ENCODE measurements around the gene VSIG8. TPM values are rescaled to one million over a fixed set of nuclear protein-coding genes. Genes with fewer than 3 reads are reported as not detected.

The VSIG8 gene
- total RNA-seq, 1 experiment from 2014 or later = not detected

GRCh38 chr1:159826441-159827101 is 35.9 kb downstream of the VSIG8 start, which contains the start of gene SLAMF8:
Gene SLAMF8, plus strand, starts transcription at chr1:159826873. Its CDS starts 26 bp downstream, at chr1:159826899.
- POLR2A ChIA-PET = no interaction called here
- Mint-ChIP-seq H3K36me3 (no peaks in the 10 kb centered on the region), H3K9me3 (no peaks in the 10 kb centered on the region), H3K4me1 (peaks cover 8% of the 10 kb centered on the region; the same call in 1 of the 2 replicates), H3K27ac (no peak within 1 kb of the TSS), H3K27me3 (ENCODE audit: low read depth) (peaks cover 17% of the 10 kb centered on the region), H3K4me3 (no peak within 1 kb of the TSS)
- ATAC-seq (no peak), DNase-seq (ENCODE audit: low spot score) (no peak)
- CTCF ChIA-PET = interaction anchor here (1.1 to 1.8 kb wide), 4 partner anchors 28 to 181 kb away, joined by 4 to 10 read pairs (median 6); no protein-coding TSS in a partner anchor
- no peak for TF ChIP-seq TEAD1 (CRISPR knock-in tag; IDR thresholded peaks at IDR 0.05)
- TF ChIP-seq ZNF232 (CRISPR knock-in tag; IDR thresholded peaks at IDR 0.05) = no peak
- no peak for TF ChIP-seq JAZF1 (CRISPR knock-in tag; IDR thresholded peaks at IDR 0.05)
- TF ChIP-seq TCF7 (CRISPR knock-in tag; IDR thresholded peaks at IDR 0.05; ENCODE audit: low read depth) = no peak
- no peak for TF ChIP-seq PRDM15 (CRISPR knock-in tag; IDR thresholded peaks at IDR 0.05)
- TF ChIP-seq EMX1 (CRISPR knock-in tag; IDR thresholded peaks at IDR 0.05) = no peak
- no peak for TF ChIP-seq ZNF671 (CRISPR knock-in tag; IDR thresholded peaks at IDR 0.05)
- no peak for TF ChIP-seq CREM (CRISPR knock-in tag; IDR thresholded peaks at IDR 0.05)
- no peak for TF ChIP-seq HMGXB4 (CRISPR knock-in tag; IDR thresholded peaks at IDR 0.05)
- no peak for TF ChIP-seq FOXJ3 (CRISPR knock-in tag; IDR thresholded peaks at IDR 0.05; ENCODE audit: borderline replicate concordance)
- TF ChIP-seq ZNF423 (CRISPR knock-in tag; IDR thresholded peaks at IDR 0.05) = no peak
- TF ChIP-seq NFYB (CRISPR knock-in tag; conservative IDR thresholded peaks at IDR 0.05; ENCODE audit: low read depth) = no peak
- TF ChIP-seq FOXK1 (CRISPR knock-in tag; IDR thresholded peaks at IDR 0.05) = no peak

- peaks cover 14% of the 10 kb centered on the region for H3K27me3 Mint-ChIP-seq (ENCODE audit: low read depth)
- no peak for TF ChIP-seq ZSCAN18 (CRISPR knock-in tag; IDR thresholded peaks at IDR 0.05)
- TF ChIP-seq HMGXB4 (CRISPR knock-in tag; IDR thresholded peaks at IDR 0.05) = no peak
- no peak for TF ChIP-seq ETV6 (CRISPR knock-in tag; IDR thresholded peaks at IDR 0.05)
- TF ChIP-seq RELA (CRISPR knock-in tag; IDR thresholded peaks at IDR 0.05; ENCODE audit: borderline replicate concordance) = no peak
- no peak for TF ChIP-seq ZNF219 (CRISPR knock-in tag; IDR thresholded peaks at IDR 0.05; ENCODE audit: borderline replicate concordance)
- no peak for TF ChIP-seq MYBL2 (CRISPR knock-in tag; IDR thresholded peaks at IDR 0.05)
- no peak for TF ChIP-seq NR3C1 (CRISPR knock-in tag; conservative IDR thresholded peaks at IDR 0.05; ENCODE audit: low read depth)
- TF ChIP-seq ZNF317 (CRISPR knock-in tag; IDR thresholded peaks at IDR 0.05; ENCODE audit: borderline replicate concordance, low read depth) = no peak
- no peak for TF ChIP-seq NR2C2 (CRISPR knock-in tag; IDR thresholded peaks at IDR 0.05)
- no peak for TF ChIP-seq AR (CRISPR knock-in tag; IDR thresholded peaks at IDR 0.05)
- no peak for TF ChIP-seq TCF7 (CRISPR knock-in tag; IDR thresholded peaks at IDR 0.05; ENCODE audit: low read depth)
- no peak for TF ChIP-seq ATF1 (CRISPR knock-in tag; IDR thresholded peaks at IDR 0.05)
Observed at GRCh38 chr1:159825564-159825963, 36.9 kb downstream of the VSIG8 start.

More at GRCh38 chr1:159825564-159825963, 36.9 kb downstream of the VSIG8 start:
- ChIA-PET CTCF (interaction anchor here (0.6 to 1.7 kb wide), 4 partner anchors 26 to 241 kb away, joined by 3 to 9 read pairs (median 4); no protein-coding TSS in a partner anchor), POLR2A (no interaction called here)
- no peak overlapping the region for H3K27ac Mint-ChIP-seq
- H3K36me3 Mint-ChIP-seq = no peaks in the 10 kb centered on the region
- DNase-seq (ENCODE audit: low spot score) (no peak), ATAC-seq (no peak)
- no peaks in the 10 kb centered on the region for H3K9me3 Mint-ChIP-seq
- no peak overlapping the region for H3K4me3 Mint-ChIP-seq
- peaks cover 10% of the 10 kb centered on the region for H3K4me1 Mint-ChIP-seq
